K562 (cell line): ENCODE measurements around the gene DENR. TPM values are rescaled to one million over a fixed set of nuclear protein-coding genes. Genes with fewer than 3 reads are reported as not detected.

ENCODE experiments used
- ASH1L ChIP-seq: fragments of 450-650 bp; IDR thresholded peaks from 2 replicates; pipeline ENCODE4 v1.6.1; 2018; ENCODE audit warnings: borderline replicate concordance, mild to moderate bottlenecking, low read depth; ENCODE audit not compliant: partially characterized antibody
- CBX3 ChIP-seq, 2 experiments: IDR thresholded peaks; 1 replicate in 1 of 2; 2 replicates in 1 of 2; pipeline ENCODE4 v1.6.1; 2012; ENCODE audit warnings: inconsistent platforms in 2 of 2, low read length in 2 of 2, borderline replicate concordance in 1 of 2, control low read depth in 1 of 2
- CSDE1 ChIP-seq, 2 experiments: fragments of 450-650 bp; IDR thresholded peaks; 2 replicates each; pipeline ENCODE4 v1.6.1; 2016; ENCODE audit warnings: mild to moderate bottlenecking in 1 of 2
- CXXC5 ChIP-seq: fragments of 250-450 bp; sonication (Bioruptor Pico); IDR thresholded peaks from 2 replicates; pipeline ENCODE4 v1.8.0; 2022; ENCODE audit warnings: inconsistent platforms, mild to moderate bottlenecking, moderate library complexity
- E2F3 ChIP-seq: fragments of 250-450 bp; sonication (Bioruptor Pico); IDR thresholded peaks from 2 replicates; pipeline ENCODE4 v1.4.0; 2020; ENCODE audit warnings: mild to moderate bottlenecking
- GABPA ChIP-seq: fragments of 200-800 bp; sonication (Bioruptor generic); conservative IDR thresholded peaks from 2 replicates; pipeline ENCODE4 v1.6.1; 2016; ENCODE audit warnings: low read depth, missing genetic modification characterization, missing compliant biosample characterization
- HSF4 ChIP-seq: fragments of 250-450 bp; sonication (Bioruptor Pico); IDR thresholded peaks from 2 replicates; pipeline ENCODE4 v2.1.2; 2022; ENCODE audit warnings: mild to moderate bottlenecking, moderate library complexity, borderline replicate concordance
- JUND ChIP-seq, 2 experiments: IDR thresholded peaks; 2 replicates in 1 of 2; 3 replicates in 1 of 2; pipeline ENCODE4 v1.6.1; 2011; ENCODE audit warnings: borderline replicate concordance in 2 of 2, low read depth in 2 of 2, low read length in 2 of 2, improper control_type of control experiment in 1 of 2, missing biosample characterization in 1 of 2, missing genetic modification characterization in 1 of 2, missing genetic modification reagents in 1 of 2
- KAT7 ChIP-seq: sonication (generic); formaldehyde crosslinking; IDR thresholded peaks from 2 replicates; pipeline ENCODE4 v1.8.0; 2022; ENCODE audit warnings: missing genetic modification reagents, mild to moderate bottlenecking, borderline replicate concordance
- KDM2B ChIP-seq: fragments of 250-450 bp; sonication (Bioruptor Pico); IDR thresholded peaks from 2 replicates; pipeline ENCODE4 v1.8.0; 2021; ENCODE audit warnings: mild to moderate bottlenecking, moderate library complexity
- KLF6 ChIP-seq: fragments of 250-450 bp; sonication (Bioruptor Pico); IDR thresholded peaks from 2 replicates; pipeline ENCODE4 v1.4.0; 2020; ENCODE audit warnings: mild to moderate bottlenecking, moderate library complexity, borderline replicate concordance
- L3MBTL2 ChIP-seq: fragments of 450-650 bp; IDR thresholded peaks from 2 replicates; pipeline ENCODE4 v1.6.1; 2016; ENCODE audit warnings: mild to moderate bottlenecking, moderate library complexity
- MCM7 ChIP-seq, 2 experiments: fragments of 450-650 bp; IDR thresholded peaks; 2 replicates each; pipeline ENCODE4 v1.6.1; 2016 to 2018
- NFXL1 ChIP-seq: fragments of 450-650 bp; formaldehyde crosslinking; IDR thresholded peaks from 2 replicates; pipeline ENCODE4 v1.4.0; 2021; ENCODE audit warnings: mild to moderate bottlenecking
- POLR2A ChIP-seq: fragments of 450-650 bp; conservative IDR thresholded peaks from 2 replicates; pipeline ENCODE4 v1.6.1; 2016
- PRMT5 ChIP-seq: sonication (generic); formaldehyde crosslinking; IDR thresholded peaks from 2 replicates; pipeline ENCODE4 v1.5.0; 2020; ENCODE audit warnings: missing genetic modification reagents
- RBM25 ChIP-seq: fragments of 200-400 bp; formaldehyde crosslinking; IDR thresholded peaks from 2 replicates; pipeline ENCODE4 v1.6.1; 2018; ENCODE audit warnings: low read length, low read depth, moderate library complexity; ENCODE audit not compliant: severe bottlenecking
- RCOR1 ChIP-seq, 2 experiments: IDR thresholded peaks; 2 replicates each; pipeline ENCODE4 v1.6.1; 2012; ENCODE audit warnings: low read depth in 2 of 2, low read length in 2 of 2, borderline replicate concordance in 1 of 2, improper control_type of control experiment in 1 of 2
- SMAD2 ChIP-seq: fragments of 150-350 bp; IDR thresholded peaks from 2 replicates; pipeline ENCODE4 v1.6.1; 2014; ENCODE audit warnings: low read depth, mild to moderate bottlenecking, low read length
- TCF7 ChIP-seq: sonication (generic); IDR thresholded peaks from 2 replicates; pipeline ENCODE4 v1.6.1; 2016; ENCODE audit warnings: antibody characterized with exemption, borderline replicate concordance
- TRIM25 ChIP-seq: fragments of 450-650 bp; IDR thresholded peaks from 2 replicates; pipeline ENCODE4 v1.7.0; 2016; ENCODE audit warnings: borderline replicate concordance
- ZEB2 ChIP-seq: fragments of 450-650 bp; IDR thresholded peaks from 2 replicates; pipeline ENCODE4 v1.6.1; 2016
- ZNF174 ChIP-seq: fragments of 250-450 bp; sonication (Bioruptor Pico); IDR thresholded peaks from 2 replicates; pipeline ENCODE4 v1.4.0; 2020; ENCODE audit warnings: mild to moderate bottlenecking
- ZNF282 ChIP-seq: sonication (generic); formaldehyde crosslinking; IDR thresholded peaks from 2 replicates; pipeline ENCODE4 v1.8.1; 2023; ENCODE audit warnings: missing genetic modification reagents
- ZNF76 ChIP-seq: fragments of 250-450 bp; sonication (Bioruptor Pico); IDR thresholded peaks from 2 replicates; pipeline ENCODE4 v1.4.0; 2020; ENCODE audit warnings: mild to moderate bottlenecking, moderate library complexity, borderline replicate concordance
- ZNF785 ChIP-seq: fragments of 250-450 bp; sonication (Bioruptor Pico); IDR thresholded peaks from 2 replicates; pipeline ENCODE4 v1.4.0; 2020; ENCODE audit warnings: mild to moderate bottlenecking
- polyA plus RNA-seq, 8 experiments: library from polyadenylated mRNA; depleted of rRNA in 4 of 8; stranded (reverse) in 5 of 8; unstranded in 3 of 8; fragments of >200 nt; fragmentation: Nextera tagmentation in 2 of 8; fragmentation: Illumina TruSeq in 1 of 8; extraction: Ambion mirVana in 2 of 8; extraction: Trizol in 1 of 8; gene quantifications; 2 replicates each; pipeline versions ENCODE4 v1.2.1 to v1.2.3, GENCODE V29; 2011 to 2014; ENCODE audit warnings: inconsistent platforms in 1 of 8, missing spikeins in 1 of 8
- total RNA-seq, 7 experiments: library from RNA; depleted of rRNA in 6 of 7; stranded (reverse); fragments of >200 nt in 6 of 7; fragmentation: Illumina TruSeq in 2 of 7; extraction: Trizol in 2 of 7; gene quantifications; 2 replicates each; pipeline versions ENCODE4 v1.2.1 to v1.2.3, GENCODE V29; 2011 to 2021; ENCODE audit warnings: low replicate concordance in 1 of 7
- TF ChIP-seq, protein P1 (sequence below): fragments of 250-450 bp; sonication (Bioruptor Pico); IDR thresholded peaks from 2 replicates; pipeline ENCODE4 v1.4.0; 2020; ENCODE audit warnings: mild to moderate bottlenecking
- TF ChIP-seq, protein P2 (sequence below): fragments of 200-800 bp; sonication (Bioruptor generic); IDR thresholded peaks from 2 replicates; pipeline ENCODE4 v1.6.1; 2017; ENCODE audit warnings: missing genetic modification characterization, missing compliant biosample characterization

The DENR gene
- total and polyA plus RNA-seq, 9 of the 15 experiments (the other 6 are each of a cell fraction or from before 2014, with no cell fraction given) = 32.5 to 77.4 (median 54.7) TPM

DNA sequence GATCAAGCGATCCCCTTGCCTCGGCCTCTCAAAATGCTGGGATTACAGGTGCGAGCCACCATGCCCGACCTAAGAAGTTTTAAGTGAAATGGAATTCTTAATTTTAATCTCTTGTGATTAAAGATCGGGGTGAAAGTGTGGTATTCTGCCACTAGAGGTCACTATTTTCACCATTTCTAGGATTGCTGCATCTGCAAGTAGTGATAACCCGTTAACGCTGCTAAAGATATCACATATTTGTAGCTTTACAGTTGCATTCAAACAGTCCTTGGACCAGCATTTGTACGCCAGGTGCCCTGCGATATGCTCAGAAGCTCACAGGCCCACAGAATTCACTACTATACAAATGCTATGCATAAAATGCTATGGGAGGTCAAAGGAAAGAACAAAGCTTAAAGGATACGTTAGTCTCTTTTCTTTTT, 41.1 kb downstream of the DENR start (continued):
- TF ChIP-seq TCF7 = no peak
- TF ChIP-seq ZEB2 = no peak
- TF ChIP-seq ZNF282 (CRISPR knock-in tag) = no peak
- TF ChIP-seq JUND (IDR thresholded peaks at IDR 0.05; ENCODE audit: borderline replicate concordance, low read depth, low read length) = no peak
- TF ChIP-seq JUND (tag; IDR thresholded peaks at IDR 0.05; ENCODE audit: borderline replicate concordance, low read depth, low read length) = peak; percentile 24; the same call in 1 of the 3 replicates
- TF ChIP-seq CXXC5 (CRISPR knock-in tag) = no peak
- 0 out of 2 replicates have a peak, but pooled peaks have one; percentile 15 for TF ChIP-seq L3MBTL2
- no peak for TF ChIP-seq CBX3 (IDR thresholded peaks at IDR 0.05; ENCODE audit: borderline replicate concordance in 1 of 2, low read length in 2 of 2)
- TF ChIP-seq HSF4 (CRISPR knock-in tag) = no peak
- TF ChIP-seq CSDE1 (IDR thresholded peaks at IDR 0.05) = no peak
- TF ChIP-seq KLF6 (CRISPR knock-in tag) = no peak
- no peak for TF ChIP-seq MCM7 (IDR thresholded peaks at IDR 0.05)
- no peak for TF ChIP-seq SMAD2
- no peak for TF ChIP-seq ZNF785 (CRISPR knock-in tag)
- no peak for TF ChIP-seq GABPA
- no peak for TF ChIP-seq RBM25
- no peak for TF ChIP-seq TRIM25
- no peak for TF ChIP-seq KDM2B
- TF ChIP-seq ASH1L = no peak
- TF ChIP-seq, protein P1, sequence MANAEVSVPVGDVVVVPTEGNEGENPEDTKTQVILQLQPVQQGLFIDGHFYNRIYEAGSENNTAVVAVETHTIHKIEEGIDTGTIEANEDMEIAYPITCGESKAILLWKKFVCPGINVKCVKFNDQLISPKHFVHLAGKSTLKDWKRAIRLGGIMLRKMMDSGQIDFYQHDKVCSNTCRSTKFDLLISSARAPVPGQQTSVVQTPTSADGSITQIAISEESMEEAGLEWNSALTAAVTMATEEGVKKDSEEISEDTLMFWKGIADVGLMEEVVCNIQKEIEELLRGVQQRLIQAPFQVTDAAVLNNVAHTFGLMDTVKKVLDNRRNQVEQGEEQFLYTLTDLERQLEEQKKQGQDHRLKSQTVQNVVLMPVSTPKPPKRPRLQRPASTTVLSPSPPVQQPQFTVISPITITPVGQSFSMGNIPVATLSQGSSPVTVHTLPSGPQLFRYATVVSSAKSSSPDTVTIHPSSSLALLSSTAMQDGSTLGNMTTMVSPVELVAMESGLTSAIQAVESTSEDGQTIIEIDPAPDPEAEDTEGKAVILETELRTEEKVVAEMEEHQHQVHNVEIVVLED (CRISPR knock-in tag) = no peak
- no peak for TF ChIP-seq ZNF174 (CRISPR knock-in tag)
- TF ChIP-seq ZNF76 = no peak
- TF ChIP-seq RCOR1 (IDR thresholded peaks at IDR 0.05; ENCODE audit: borderline replicate concordance in 1 of 2, low read depth in 2 of 2, low read length in 2 of 2) = 0 out of 4 replicates have a peak, but pooled peaks of 1 of the 2 experiments have one; percentile 35
- TF ChIP-seq POLR2A = no peak
- TF ChIP-seq E2F3 = no peak
- TF ChIP-seq, protein P2, sequence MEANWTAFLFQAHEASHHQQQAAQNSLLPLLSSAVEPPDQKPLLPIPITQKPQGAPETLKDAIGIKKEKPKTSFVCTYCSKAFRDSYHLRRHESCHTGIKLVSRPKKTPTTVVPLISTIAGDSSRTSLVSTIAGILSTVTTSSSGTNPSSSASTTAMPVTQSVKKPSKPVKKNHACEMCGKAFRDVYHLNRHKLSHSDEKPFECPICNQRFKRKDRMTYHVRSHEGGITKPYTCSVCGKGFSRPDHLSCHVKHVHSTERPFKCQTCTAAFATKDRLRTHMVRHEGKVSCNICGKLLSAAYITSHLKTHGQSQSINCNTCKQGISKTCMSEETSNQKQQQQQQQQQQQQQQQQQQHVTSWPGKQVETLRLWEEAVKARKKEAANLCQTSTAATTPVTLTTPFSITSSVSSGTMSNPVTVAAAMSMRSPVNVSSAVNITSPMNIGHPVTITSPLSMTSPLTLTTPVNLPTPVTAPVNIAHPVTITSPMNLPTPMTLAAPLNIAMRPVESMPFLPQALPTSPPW = no peak
- no peak for TF ChIP-seq NFXL1 (CRISPR knock-in tag)
- no peak for TF ChIP-seq PRMT5 (CRISPR knock-in tag)
- no peak for TF ChIP-seq KAT7 (CRISPR knock-in tag)
